IPS-18c (cell line): ENCODE results near the gene ACBD4.

Experiments
- H3K4me3 ChIP-seq: 2 replicates; pipeline ENCODE4 v1.7.0; 2013; ENCODE audit warnings: low read depth, mild to moderate bottlenecking, low read length, moderate library complexity; ENCODE audit not compliant: insufficient read depth
- H3K9me3 ChIP-seq: one replicate; pipeline ENCODE4 v1.6.1; 2013; ENCODE audit warnings: mild to moderate bottlenecking, low read length, moderate library complexity; ENCODE audit not compliant: control insufficient read depth, insufficient read depth

The ACBD4 gene

GRCh38 chr17:45128331-45128730 lies 7.2 kb upstream of the ACBD4 start:
- Histone ChIP-seq H3K4me3 (no peak overlapping the region), H3K9me3 (peaks cover 2% of the 10 kb centered on the region)

- no peak overlapping the region for H3K4me3 ChIP-seq
- peaks cover 2% of the 10 kb centered on the region for H3K9me3 ChIP-seq
Observed at GRCh38 chr17:45128989-45129388, 6.5 kb upstream of the ACBD4 start.

DNA sequence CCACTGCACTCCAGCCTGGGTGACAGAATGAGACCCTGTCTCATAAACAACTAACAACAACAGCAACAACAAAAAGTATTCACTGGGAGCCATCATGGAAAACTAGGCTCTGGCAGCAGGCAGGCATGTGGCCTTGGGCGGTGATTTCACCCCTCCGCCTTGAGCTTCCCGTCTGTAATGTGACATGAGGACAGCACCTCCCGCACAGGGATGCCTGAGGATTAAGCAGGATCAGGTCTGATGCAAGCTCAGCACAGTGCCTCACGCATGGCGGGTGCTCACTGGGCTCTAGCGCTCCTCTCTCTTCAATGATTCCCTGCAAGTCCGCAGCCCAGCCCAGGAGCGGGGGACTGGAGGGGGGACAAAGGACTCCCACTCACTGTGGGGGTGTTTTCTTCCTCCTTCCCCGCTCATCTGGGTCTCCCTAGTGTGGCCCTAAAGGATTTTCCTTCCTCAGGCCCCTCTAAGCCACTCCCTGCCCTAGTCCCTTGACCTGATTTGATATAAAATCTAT lies 6.0 kb upstream of the ACBD4 start:
- Histone ChIP-seq H3K9me3 (peaks cover 2% of the 10 kb centered on the region), H3K4me3 (no peak overlapping the region)

GRCh38 chr17:45129940-45130680 lies 5.4 kb upstream of the ACBD4 start:
- Histone ChIP-seq H3K4me3 (no peak overlapping the region), H3K9me3 (peaks cover 2% of the 10 kb centered on the region)

DNA sequence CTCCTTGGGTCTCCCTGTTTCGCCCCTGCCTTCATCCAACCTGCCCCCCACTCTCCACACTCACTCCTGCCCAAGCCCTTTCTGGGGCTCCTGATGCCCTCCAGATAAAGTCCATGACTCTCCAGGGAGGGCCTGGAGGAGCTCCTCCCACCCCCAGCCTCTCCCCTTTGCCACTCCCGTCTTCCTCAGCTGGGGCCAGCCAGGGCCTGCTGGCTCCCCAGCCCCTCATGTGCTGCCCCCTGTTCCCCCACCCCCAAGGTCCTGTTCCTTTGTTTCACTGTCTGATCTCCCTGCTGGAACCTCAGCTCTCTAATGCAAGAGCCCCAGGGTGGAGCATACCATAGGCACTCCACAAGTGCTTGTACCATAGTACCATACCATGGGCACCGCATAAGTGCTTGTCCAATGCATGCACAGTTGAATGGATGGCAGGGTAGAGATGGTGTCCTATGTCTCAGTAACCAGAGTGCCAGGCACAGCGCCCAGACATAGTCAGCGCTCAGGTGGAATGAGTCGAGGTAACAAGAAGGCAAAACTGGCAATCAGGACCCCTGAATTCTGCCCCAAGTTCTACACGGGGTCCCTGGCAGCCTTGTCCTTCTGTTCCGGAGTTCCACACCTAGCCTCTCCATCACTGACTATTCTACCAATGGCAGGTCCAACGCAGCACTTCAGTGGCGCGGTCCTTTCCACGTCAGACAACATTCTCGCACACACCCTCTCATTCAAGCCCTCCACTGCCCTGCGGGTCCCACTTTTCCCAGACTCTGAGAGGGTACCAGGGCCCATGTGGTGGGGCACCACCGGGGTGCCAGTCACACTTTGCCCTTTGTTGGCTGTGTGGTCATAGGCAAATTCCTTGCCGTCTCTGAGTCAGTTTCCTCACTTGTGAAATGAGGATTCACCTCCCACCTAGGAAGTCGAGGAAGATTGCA lies 4.5 kb upstream of the ACBD4 start:
- Histone ChIP-seq H3K4me3 (no peak overlapping the region; the same call in 1 of the 2 replicates), H3K9me3 (peaks cover 2% of the 10 kb centered on the region)

DNA sequence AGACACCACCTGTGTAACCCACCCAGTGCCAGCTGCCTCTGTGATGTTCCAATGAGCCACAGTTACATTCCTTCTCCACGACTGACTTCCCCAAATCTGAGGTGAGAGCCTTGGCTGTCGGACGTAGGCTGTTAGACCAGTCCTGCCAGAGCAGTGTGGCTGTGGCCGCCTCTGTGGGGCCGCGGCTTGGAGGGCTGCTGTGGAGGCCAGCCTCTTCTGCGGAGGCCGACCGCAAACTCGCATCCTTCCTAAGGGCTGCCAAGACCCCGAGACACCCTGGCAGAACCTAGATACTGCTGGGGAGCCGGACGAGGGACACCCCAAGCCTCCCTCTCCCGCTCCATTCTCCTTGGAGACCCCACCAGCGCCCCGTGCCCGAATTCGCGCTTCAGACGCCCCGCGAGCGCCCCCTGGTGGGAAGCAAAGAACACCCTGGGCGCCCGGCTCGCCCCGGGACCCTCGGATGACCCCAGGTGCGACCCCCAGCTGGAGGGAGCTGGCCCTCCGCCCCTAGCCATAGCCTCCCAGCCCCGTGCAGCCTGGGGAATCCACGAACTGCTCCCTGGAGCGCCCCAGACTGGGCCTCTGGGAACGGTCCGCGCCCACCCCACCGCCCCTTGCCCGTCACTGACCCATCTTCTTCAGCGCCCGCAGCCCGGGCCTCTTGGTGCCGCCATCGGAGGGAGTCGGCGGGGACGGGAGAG lies 3.7 kb upstream of the ACBD4 start:
- Histone ChIP-seq H3K9me3 (peaks cover 2% of the 10 kb centered on the region), H3K4me3 (peak overlapping the region; percentile 79)

DNA sequence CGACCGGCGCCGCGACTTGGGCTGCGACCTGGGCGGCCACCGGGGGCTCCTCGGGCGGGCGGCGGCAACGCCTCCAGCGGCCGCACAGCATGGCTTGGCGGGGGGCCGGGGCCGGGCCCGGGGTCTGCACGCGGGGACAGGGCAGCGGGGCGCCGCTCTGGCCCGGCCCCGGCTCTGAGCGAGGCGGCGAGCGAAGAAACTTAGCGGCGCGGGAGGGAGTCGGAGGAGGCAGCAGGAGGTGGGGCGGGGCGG lies 3.2 kb upstream of the ACBD4 start, which contains the start of gene PLCD3:
TSS of gene PLCD3 (minus strand) at position 196 of the 252 bp plus-strand sequence. CDS start at position 91, 105 bp downstream.
- Histone ChIP-seq H3K9me3 (peaks cover 2% of the 10 kb centered on the region), H3K4me3 (peak within 1 kb of the TSS; percentile 84)

DNA sequence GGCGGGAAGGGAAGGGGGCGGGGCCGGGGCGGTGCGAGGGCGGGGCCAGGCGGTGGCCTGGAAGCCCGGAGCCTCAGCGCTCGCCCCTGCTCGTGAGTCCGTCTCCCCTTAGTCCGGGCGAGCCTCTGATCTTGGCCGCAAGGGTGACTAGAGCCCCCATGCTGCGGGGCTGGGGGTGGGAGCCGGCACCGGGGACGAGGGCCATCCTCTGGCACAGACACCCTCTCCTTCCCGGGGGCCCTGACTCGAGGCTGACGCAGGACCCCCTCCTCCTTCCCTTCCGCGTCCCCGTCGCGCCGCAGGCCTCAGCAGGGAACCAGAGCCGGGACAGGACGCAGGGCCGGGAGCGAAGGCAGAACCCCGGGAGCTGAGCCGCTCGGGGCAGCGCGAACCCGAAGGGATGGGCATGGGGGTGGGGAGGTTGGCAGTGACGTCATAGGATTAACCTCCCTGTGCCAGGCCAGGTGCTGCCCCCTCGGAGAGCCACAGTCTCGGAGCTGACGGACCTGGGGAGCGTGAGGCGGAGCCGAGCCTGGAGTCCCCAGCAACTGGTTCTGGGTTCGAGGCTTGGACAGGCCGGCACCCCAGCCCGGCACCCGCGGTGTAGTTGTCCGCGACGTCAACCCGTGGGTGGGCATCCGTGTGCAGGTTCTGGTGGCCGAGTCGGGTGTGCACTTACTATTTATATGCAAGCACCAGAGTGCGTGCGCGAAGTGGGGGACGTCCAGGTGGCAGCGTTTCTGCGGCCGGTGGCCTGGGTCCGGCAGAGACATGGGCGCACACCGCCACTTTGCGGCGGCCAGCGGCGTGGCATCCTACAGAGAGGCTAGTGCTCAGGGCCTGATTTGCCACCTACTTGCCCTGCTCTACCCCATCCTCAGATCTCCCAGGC lies 2.7 kb upstream of the ACBD4 start:
- peaks cover 2% of the 10 kb centered on the region for H3K9me3 ChIP-seq
- peak overlapping the region; percentile 84 for H3K4me3 ChIP-seq

DNA sequence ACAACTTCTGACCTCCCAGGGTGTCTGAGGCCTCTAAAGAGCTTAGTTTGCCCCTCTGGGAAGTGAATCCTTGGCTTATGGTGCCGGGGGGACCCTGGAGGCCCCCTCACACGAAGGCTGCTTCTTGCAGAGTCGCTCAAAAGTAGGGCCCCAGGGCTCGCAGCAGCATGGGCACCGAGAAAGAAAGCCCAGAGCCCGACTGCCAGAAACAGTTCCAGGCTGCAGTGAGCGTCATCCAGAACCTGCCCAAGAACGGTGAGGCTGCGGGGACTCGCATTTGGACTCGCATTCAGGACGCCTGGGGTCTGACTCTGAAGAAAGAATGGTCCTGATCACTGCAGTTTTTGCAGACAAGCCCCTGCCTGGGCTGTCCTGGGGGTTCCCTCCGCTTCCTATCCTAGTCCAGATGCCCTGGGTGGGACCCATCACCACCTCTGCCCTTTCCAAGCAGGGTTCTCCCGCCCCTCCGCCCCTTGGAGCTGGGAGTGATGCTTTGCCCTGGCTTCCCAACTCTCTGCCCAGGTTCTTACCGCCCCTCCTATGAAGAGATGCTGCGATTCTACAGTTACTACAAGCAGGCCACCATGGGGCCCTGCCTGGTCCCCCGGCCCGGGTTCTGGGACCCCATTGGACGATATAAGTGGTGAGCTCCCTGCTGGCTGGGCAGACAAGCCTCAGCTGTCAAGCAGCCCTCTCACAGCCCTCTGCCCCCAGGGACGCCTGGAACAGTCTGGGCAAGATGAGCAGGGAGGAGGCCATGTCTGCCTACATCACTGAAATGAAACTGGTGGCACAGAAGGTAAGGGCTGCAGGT lies 698 bp downstream of the ACBD4 start:
- Histone ChIP-seq H3K4me3 (peak overlapping the region; percentile 53), H3K9me3 (peaks cover 5% of the 10 kb centered on the region)

DNA sequence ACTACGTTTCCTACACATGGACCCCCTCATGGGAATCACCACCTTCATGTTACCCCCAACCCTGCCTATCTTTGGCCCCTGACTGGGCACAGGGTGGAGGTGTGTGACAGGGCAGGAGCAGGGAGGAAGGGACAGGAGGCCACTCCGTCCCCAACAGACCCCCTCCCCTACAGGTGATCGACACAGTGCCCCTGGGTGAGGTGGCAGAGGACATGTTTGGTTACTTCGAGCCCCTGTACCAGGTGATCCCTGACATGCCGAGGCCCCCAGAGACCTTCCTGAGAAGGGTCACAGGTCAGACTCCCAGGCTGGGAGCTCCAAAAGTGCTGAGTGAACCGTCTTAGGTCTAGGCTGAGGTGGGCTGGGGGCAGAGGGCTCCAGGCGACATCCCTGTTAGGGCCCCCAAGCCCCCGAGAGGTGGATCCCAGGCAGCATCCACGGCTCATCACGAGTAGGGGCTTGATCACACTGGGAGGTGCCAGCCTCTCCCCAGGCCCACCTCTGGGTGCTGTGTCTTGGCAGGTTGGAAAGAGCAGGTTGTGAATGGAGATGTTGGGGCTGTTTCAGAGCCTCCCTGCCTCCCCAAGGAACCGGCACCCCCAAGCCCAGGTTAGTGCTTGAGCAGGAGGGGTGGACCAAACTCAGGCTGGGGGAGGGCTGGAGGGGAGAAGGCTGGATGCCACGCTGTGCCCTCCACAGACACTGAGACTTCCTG lies 1.5 kb downstream of the ACBD4 start:
- H3K9me3 ChIP-seq = peaks cover 3% of the 10 kb centered on the region
- H3K4me3 ChIP-seq = no peak overlapping the region

GRCh38 chr17:45137561-45138305 lies 2.2 kb downstream of the ACBD4 start:
- H3K9me3 ChIP-seq = peaks cover 3% of the 10 kb centered on the region
- no peak overlapping the region for H3K4me3 ChIP-seq

DNA sequence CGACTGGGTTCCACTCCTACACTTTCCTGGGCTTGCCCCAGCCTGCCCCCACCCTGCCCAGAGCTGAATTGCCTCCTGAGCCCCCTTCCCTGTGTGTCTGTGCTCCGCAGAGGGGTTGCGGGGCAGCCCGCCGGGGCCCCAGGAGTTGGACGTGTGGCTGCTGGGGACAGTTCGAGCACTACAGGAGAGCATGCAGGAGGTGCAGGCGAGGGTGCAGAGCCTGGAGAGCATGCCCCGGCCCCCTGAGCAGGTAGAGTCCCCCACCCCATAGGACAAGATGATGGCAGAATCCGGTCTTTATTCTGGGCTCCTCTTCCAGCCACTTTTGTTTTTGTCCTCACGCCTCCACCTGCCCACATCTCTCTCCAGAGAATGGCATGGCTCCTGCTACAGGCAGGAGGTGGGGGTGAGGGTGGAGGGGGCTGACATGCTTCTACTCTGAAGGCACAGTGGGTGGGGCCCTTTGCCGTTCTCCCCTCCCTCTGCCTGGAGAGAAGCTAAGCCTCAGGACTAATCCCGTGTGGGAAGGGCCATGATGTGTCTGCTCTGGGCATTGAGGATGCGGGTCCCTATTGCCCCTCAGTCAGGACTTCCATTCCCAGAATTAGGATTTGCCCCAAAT lies 3.5 kb downstream of the ACBD4 start:
- Histone ChIP-seq H3K9me3 (peaks cover 3% of the 10 kb centered on the region), H3K4me3 (no peak overlapping the region)

GRCh38 chr17:45139533-45139920 lies 4.0 kb downstream of the ACBD4 start:
- no peak overlapping the region for H3K4me3 ChIP-seq

GRCh38 chr17:45143094-45143670 lies 7.7 kb downstream of the ACBD4 start:
- H3K4me3 ChIP-seq = peak overlapping the region; percentile 57; the same call in 1 of the 2 replicates
- H3K9me3 ChIP-seq = peaks cover 3% of the 10 kb centered on the region

More at GRCh38 chr17:45139533-45139920, 4.0 kb downstream of the ACBD4 start:
- H3K9me3 ChIP-seq = peaks cover 3% of the 10 kb centered on the region
